ENCODE results near the gene ST3GAL4.
"Not testable (repeated sequence)": the region's sequence is repeated elsewhere in the genome, so short reads cannot be mapped to it uniquely, and the experiment has no call there.

Gene ST3GAL4, protein sequence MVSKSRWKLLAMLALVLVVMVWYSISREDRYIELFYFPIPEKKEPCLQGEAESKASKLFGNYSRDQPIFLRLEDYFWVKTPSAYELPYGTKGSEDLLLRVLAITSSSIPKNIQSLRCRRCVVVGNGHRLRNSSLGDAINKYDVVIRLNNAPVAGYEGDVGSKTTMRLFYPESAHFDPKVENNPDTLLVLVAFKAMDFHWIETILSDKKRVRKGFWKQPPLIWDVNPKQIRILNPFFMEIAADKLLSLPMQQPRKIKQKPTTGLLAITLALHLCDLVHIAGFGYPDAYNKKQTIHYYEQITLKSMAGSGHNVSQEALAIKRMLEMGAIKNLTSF

DNA sequence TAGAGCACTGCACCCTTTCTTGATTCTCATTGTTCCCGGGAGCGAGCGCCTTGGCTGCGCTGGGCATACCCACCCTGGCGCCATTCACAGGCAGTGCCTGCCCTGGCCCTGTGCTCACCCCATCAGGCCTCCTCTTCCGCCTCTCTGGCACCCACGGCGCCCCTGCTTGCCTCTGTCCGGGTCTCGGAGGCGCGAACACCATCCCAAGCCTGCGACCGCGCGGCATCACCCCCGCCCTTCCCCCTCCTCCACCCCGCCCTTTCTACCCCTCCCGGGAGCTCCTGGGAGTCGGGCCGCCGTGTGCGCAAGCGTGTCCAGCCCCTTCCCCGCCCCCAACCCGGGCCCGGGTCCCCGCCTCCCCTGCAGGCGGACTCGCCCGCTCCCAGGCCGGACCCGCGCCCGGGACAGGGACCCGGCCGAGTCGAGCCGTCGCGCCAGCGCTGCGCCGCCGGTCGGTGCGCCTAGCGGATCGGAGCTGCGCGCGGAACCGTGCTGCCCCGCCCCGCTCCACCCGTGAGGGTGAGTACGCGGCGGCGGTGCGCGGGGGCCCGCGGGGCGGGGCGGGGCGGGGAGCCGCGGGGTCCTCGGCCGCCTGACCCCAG lies at the start of gene ST3GAL4:
Gene ST3GAL4, plus strand, starts transcription at position 363 of the 602 bp plus-strand sequence. CDS start 50,470 bp downstream, outside the sequence.
- peak; percentile 78 for DNase-seq

DNA sequence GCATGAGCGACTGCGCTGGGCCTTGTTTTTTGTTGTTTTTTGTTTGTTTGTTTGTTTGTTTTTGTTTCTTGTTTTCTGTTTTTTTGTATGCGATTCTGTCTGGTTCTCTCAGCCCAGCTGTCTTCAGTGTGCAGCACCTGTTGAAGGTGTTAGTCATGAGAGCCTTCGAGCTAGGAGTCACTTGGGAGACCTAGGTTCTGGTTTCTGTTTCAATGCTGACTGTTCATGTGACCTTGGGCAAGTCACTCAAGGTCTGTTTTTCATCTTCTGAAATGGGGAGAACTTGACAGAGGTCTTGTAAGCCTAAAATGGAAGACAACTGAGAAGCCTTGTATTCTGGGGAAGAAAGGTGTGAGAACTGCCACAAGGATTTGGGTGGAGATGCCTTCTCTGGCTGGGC lies 49.8 kb upstream of the ST3GAL4 start:
- no peak for DNase-seq

DNA sequence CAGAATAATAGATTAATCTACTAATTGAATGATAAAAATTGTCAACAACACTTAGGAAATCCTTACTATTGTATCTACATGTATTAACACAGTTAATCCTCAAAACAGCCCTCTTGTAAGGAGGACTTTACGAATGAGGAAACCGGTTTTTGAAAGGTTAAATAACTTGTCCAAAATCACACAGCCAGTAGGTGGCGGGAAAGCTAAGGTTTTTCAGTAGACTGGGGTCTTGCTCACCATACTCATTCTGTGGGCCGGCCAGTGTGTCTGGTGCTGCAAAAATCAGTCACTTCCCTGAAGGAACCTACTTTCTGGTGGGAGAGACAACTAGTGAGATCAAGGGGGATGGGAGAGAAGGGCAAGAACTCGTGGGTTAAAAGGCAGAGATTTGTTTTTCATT lies 47.8 kb upstream of the ST3GAL4 start:
- DNase-seq: peak; percentile 53

DNA sequence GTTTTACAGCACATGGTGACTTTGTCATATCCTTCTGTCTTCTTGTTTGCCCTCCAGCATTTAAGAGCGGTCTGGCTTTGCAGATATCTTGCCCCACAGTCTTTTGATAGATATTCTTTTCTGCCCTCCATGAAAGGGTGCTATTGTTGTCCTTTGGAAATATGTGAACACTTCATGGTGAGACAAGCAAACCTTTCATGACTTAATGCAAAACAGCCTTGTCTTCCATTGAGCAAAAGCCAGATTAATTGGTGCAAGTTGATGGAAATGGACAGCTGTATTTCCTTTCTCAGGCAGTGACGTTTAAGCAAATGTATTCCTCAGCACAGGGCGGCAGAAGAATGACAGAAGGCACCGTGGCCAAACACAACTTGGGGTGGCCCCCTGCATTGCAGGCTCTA lies 47.2 kb upstream of the ST3GAL4 start:
- DNase-seq: no peak

DNA sequence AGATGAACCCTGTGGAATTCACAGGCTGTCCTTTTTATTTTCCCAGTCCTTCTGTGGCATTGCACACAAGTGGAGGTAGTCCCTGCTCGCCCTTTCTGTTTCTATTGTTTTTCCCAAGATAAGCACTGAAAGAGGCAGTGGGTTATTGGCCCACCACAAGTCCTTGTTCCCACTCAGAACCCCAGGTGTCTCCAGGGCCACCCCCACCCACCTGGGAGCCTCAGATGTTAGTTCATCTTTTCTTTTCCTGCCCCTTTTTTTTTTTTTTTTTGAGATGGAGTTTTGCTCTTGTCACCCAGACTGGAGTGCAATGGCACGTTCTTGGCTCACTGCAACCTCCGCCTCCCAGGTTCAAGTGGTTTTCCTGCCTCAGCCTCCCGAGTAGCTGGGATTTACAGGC lies 46.7 kb upstream of the ST3GAL4 start:
- not testable (repeated sequence) for DNase-seq

DNA sequence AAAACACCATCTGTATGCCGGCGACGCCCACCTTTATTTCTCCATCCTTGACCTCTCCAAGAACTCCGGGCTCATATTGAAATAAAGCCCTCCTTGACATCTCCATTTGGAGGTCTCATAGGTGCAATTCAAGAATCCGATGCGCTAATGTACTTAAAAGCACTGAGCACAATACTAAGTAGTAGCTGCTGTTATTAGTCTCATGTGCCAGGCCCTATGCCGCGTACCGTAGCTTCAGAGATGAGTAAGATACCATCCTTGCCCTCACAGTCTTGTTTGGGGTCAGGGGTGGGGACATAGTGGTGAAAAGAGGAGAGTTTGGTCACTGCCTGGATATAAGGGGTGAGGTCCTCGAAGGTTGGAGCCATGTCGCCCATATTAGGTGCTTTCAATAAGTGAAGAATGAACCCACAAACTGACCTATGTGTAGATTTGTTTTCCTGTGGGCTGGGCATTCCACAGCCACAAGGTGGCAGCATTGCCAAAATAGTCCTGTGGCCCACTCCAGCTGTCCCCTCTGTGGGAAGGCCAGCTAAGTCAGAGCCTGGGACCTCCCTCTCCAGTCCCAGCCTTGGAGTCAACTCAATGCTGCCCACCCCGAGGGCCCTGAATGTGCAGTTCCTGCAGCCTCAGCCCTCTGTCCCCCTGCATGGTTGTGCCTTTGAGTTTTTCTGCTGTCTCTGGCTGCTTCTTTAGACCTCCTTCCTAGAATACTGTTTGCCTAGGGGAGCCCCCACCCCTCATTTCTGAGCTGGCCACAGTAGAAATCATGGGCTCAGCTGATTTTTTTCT lies 45.1 kb upstream of the ST3GAL4 start:
- peak; percentile 70 for DNase-seq

DNA sequence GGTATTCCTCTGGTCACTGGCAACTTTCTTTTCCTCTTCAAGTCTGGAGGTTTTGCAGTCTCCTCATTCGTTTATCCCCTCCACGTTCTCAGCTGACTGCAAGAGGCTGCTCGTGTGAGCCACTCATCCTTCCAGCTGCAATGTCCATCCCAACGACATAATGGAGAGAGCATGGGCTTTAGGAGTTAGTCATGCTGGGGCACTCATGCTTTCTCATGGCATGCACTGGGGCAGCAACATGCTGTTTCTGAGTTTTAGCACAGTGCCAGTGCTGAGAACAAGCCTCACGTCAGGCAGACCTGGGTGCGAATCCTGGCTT lies 44.5 kb upstream of the ST3GAL4 start:
- DNase-seq: no peak

DNA sequence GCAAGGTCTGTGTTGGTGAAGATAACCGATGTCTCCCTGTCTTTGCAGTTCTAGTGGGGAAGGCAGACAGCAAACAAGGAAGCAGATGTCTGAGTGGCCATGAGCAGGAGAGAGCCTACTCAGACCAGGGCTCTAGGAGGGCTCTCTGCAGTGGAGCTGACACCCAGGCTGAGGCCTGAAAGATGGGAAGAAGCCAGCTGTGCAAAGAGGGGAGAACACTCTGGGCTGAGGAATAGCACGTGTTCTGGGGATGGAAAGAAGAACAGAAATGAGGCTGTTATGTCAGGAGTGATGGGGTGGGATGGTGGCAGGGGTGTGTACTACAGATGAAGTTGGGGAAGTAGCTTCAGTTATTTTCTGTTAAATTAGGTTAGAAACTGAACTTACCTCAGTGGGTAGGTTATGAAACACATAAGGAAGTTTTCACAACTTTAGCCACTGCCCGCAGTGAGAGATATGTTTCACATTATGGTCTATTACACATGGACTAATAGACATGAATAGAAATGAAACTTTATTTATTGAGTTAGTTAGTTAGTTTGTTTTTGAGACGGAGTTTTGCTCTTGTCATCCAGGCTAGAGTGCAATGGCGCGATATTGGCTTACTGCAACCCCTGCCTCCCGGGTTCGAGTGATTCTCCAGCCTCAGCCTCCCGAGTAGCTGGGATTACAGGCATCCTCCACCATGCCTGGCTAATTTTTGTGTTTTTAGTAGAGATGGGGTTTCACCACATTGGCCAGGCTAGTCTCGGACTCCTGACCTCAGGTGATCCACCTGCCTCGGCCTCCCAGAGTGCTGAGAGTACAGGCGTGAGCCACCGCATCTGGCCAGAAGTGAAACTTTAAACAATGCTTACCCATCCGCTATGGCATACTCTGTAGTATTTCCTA lies 43.8 kb upstream of the ST3GAL4 start:
- no peak for DNase-seq

DNA sequence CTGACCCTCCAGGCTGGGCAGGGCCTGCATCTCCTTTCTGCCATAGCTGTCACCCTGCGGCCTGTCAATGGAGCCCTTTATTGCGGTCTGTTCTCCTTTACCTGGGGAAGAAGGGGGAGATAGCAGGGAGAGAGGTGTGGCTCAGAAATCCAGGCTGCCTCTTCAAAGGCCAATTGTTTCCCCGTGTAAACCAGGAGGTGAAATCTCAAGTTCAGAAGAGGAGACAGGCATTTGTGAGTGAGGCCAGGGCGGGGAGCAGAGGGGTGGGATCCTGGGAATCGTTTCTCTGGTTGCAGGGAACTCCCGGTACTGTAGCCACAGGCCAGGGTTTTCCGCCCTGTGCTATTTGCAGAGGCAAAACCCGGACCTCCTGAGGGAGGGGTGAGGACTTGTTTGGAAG lies 42.5 kb upstream of the ST3GAL4 start:
- no peak for DNase-seq

DNA sequence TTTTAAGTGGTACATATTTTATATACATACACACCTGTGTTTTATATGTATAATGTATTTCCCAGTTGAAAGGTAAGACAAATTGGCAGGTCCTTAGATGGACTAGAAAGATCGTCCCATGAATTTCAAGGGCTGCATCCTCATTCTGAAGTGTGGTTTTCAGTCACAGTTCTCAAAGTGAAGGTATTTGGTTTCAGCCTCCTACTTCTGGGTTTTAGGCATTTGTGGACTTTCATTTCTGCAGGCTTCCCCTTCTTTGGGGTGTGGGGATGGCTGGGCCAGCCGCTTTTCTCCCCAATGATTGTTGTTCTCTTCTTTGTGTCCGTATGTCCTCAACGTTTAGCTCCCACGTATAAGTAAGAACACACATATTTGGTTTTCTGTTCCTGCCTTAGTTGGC lies 41.7 kb upstream of the ST3GAL4 start:
- no peak for DNase-seq

DNA sequence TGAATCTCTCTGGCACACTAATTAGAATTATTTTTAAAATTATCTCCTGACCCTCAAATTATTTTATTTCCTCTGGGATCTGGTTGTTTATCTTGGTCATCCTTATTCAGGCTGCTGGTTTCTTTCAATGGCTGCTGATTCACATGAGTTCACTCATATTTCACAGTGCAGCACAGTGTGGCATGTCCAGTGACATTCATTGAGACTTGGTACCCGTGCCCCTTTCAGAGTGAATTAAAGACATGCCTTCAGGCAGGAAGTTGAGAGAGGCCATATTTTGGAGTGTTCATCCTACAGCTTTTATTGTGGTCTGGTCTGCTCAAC lies 38.1 kb upstream of the ST3GAL4 start:
- no peak for DNase-seq

DNA sequence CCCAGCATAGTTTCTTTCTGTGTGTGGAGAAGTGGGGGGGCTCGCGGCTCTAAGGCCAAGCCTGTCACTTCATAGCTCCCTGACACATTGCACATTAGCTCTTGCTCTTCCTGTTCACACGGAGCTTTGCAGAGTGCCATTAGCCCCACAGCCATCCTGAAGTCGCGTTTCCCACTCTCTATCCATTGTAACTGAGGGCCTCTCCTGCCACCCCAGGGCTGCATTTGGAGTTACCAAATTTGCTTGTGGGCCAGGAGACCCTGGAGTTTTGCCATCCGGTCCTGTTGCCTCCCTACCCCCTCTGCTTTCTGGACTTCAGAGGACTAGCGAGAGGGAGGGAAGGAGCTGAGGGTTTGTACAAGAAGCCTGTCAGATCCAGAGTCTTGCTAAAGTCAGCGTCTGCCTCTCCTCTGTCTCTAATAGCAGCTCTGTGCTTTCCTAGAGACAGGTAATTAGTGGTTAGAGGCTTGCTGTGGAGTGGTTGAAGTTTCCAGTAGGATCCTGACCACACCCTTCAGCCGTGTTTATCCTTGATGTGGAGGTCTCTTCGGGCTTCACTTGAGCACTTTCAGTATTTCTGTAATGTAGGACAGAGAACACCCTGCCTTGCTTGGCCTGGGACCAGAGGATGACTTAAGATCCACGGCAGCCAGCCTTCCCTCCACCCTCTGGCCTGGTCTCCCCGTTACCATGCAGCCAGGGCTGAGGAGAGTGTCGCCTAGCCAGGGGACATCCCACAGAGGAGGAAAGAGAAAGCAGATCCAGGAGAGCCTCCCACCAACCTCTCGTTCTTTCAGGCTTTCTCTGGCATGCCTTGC lies 37.5 kb upstream of the ST3GAL4 start:
- DNase-seq: peak; percentile 86

DNA sequence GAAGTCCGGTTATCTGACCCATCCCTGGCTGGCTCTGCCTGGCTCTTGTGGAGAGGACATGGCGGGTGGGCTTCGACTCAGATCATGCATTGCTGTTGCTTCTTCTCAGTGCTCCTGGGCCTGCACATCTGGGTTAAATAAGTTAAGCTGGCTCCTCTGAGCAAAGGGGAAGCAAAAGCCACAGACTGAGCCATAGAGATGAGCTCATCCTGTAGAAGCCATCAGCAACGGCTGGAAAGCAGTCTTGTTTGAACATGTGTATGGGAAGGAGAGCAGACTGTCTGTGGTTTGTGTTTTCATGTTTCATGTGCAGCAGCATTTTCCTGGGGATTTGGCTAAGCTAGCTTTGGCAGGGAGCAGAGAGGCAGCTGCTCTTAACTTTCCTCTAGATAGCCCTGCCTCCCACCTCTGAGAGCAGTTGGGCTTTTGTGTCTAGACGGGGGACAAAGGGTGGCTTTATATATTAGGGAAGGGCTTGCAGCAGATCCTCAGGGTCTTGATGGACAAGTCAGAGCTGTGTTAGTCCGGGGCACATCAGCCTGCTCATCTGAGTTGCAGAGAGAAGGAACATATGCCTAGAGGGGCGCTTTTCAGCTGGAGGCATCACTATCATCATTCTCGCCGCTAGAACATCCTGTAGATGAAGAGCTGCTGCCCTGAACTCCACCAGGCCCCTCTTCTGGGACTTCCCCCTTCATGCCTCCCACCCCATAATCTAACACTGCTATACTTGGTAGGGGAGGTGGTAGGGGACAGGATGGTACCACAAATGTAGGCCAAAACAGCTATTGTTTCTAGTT lies 36.7 kb upstream of the ST3GAL4 start:
- DNase-seq: peak; percentile 97

DNA sequence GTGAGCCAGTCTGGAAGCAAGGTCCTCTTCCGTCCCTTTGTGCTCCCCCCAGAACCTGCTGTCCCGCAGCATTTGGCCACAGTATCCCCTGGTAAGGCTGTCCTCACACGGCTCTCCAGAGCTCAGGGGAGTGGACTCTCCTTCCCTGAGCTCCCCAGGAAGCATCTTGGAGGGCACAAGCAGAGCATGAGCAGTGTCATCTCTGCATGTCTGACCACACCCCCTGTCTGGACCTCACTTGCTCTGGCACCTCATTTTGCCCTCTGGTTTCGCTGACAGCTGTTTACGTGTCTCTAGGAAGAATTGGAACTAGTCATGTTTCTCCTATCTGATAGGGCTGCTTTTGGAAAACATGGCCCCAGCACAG lies 36.1 kb upstream of the ST3GAL4 start:
- DNase-seq: no peak

DNA sequence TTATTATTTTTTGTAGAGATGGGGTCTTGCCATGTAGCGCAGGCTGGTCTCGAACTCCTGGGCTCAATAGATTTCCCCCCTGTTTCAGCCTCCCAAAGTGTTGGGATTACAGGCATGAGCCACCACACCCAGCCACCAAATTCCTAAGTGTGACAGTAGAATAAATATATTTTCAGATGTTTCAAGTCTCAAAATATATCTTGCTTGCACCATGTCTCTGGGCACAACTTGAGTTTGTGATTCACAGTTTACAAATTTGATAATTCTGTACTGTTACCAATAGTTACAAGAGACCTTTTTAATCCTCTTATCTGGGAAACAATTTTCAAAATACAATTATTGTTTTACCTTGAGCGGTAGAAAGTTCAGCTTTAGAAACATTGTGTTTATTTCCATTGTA lies 32.5 kb upstream of the ST3GAL4 start:
- no peak for DNase-seq

DNA sequence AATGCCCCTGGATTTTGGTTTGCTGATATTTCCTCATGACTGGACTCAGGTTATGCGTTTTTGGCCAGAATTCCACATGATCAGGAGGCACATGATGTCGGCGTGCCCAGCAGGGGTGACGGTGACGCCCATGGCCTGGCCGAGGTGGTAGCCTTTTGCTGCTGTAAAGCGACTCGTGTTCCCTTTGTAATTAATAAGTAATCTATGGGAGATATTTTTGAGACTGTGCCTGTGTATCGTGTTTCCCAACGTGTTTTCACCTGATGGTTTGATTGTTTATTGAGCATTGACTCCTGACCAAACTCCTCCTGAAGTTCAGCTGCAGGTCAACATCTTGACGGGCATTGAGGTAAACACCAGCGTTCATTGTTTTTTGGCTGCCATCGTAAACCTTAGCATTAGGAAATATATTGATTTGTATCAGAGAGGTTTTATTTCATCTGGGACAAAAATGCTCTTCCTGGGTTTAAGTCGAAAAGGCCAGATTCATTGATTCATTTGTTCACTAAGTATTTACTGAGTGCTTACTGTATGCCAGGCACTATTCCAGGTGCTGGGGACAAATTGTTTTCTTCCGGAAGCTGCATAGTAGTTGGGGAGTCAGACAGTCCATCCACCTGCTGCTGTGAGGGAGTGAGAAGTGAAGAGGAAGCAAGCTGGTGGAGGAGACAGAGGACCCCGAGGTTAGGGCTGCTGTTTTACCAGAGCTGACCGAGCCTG lies 28.0 kb upstream of the ST3GAL4 start:
- DNase-seq: no peak

DNA sequence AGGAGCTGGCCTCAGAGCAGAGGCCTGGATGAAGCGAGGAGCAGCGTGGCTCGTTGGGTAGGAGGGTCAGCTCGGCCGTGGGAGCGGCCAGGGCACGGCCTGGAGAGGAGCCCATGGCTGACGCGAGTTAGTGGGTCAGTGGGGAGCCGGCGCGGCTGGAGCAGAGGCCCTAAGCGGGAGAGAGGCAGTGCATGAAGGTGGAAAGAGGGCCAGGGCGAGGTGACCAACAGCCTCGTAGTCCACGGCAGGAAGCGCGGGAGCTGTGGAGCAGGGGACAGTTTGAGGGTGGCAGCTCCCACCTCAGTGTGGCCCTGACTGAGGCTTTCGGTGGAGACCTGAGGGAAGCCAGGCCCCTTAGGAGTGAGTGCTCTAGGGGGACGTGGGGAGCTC lies 27.5 kb upstream of the ST3GAL4 start:
- DNase-seq: no peak

DNA sequence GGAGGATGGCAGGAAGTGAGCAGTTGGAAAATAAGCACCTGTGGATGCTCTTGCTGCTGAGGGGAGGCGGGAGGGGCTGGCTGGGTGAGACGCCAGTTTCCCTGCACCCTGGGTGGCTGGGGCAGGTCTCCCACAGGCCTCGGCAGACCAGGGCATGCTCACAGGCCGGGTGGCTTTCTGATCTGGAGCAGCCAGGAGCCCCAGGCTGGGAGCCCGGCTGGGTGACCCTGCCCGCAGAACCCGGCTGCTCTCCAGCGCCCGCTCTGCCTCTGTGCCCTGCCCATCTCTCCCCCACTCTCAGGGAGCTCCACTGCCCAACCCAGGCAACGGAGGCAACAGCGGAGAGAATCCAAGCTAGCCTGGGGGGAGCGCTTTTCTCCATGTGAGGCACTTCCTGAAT lies 27.0 kb upstream of the ST3GAL4 start:
- no peak for DNase-seq

DNA sequence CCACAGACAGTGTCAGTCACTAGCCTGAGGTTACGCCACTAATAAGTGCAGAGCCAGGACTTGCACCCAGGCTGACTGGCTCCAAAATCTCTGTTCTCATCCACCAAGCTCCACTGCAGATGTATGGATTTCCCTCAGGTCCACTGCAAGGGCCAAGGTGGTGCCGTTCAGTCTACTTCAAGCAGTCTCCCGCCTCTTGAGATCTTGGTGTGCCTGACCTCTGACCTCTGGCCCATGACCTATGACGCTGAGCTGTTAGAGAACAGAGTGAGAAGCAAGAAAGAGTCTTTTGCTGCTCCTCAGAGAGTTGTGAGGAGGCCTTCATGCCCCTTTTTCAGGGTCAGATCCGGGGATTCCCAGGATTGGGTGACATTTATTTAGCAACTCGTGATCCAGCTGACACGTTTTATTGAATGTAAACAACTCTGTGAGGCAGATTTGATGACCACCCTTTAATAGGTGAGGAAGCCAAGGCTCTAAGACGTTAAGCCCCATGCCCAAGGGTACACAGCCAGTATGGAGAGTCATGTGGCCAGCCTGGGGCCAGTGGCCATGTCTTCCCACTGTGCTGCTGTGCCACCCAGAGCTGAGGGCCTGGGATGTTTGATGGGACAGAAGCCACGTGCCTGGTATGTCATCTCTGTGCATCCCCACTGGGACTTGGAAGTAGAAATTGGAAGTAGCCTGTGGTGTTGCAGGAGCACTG lies 26.4 kb upstream of the ST3GAL4 start:
- no peak for DNase-seq

DNA sequence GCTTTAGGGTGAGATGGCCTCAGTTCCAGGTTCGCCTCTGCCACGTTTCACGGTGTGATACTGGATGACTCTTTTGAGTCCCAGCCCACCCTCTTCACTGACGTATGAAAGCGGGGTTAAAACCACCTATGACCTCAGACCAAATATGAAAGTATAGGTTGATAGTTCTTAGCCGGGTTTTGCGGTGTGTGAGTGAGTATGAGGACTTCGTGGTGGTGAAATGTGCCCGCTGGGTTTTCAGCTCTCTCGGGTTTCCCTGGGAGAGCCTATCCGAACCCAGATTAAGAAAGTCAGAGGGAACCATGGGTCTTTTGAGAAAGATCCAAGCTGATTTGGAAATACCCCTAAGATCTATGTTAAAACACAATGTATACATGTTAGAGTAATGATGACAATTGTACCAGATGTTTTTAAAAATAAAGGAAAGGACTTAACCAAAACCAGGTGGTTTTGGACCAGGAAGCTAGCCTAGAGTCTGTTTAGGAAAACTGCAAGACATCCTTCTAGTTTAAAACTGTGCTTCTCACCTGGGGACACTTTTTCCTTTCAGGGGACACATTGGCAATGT lies 25.8 kb upstream of the ST3GAL4 start:
- no peak for DNase-seq

All from fibroblast of skin of right quadriceps (primary cell).